ENCODE data around the gene CTU1. TPM values are rescaled to one million over a fixed set of nuclear protein-coding genes. Genes with fewer than 3 reads are reported as not detected.

Gene CTU1
- total RNA-seq, 1 experiment from 2014 or later, result 8.6 TPM

DNA sequence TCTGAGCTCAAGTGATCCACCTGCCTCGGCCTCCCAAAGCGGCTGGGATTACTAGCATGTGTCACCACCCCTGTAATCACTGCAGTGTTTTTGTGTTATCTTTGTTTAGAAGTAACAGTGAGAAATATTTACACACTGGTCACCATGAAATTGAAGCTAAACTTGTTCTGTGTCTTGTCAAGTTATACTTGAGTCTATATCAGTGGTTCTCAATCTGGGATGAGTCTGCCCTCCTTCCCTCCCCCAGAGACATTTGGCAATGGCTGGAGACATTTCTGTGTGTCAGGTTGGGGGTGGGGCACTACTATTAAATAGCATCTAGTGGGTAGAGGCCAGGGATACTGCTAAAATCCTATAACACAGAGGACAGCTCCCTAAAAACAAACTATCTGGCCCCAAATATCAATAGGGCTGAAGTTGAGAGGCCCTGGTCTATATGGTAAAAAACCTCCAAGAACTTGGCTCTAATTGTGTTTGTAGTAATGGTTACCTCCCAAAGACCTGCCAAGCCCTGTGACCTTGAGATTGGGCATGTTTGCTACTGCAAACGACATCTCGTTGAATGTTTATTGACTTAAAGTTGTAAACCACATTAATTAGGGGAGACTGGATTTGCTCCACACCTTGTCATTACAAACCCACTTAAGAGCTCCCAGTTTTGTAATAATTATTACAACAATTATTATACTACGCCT, 6.9 kb downstream of the CTU1 start:
- Mint-ChIP-seq H3K36me3 (peaks cover 7% of the 10 kb centered on the region; the same call in 1 of the 2 replicates), H3K4me1 (no peaks in the 10 kb centered on the region), H3K4me3 (no peak overlapping the region), H3K27me3 (ENCODE audit: low read depth) (no peaks in the 10 kb centered on the region), H3K27ac (no peak overlapping the region), H3K9me3 (no peaks in the 10 kb centered on the region)
- CTCF ChIA-PET, result interaction anchor here (2.5 kb wide), 1 partner anchor 85 kb away, joined by 17 read pairs; no protein-coding TSS in a partner anchor
- POLR2A ChIA-PET, result no interaction called here
- TF ChIP-seq SMAD4 (CRISPR knock-in tag; IDR thresholded peaks at IDR 0.05) (no peak), CBFB (CRISPR knock-in tag; IDR thresholded peaks at IDR 0.05; ENCODE audit: low read depth) (no peak), GRHL2 (CRISPR knock-in tag; IDR thresholded peaks at IDR 0.05; ENCODE audit: insufficient replicate concordance, severe bottlenecking) (no peak), MXD4 (CRISPR knock-in tag; IDR thresholded peaks at IDR 0.05; ENCODE audit: borderline replicate concordance) (no peak), GABPB1 (CRISPR knock-in tag; IDR thresholded peaks at IDR 0.05) (no peak), ZNF219 (CRISPR knock-in tag; IDR thresholded peaks at IDR 0.05; ENCODE audit: borderline replicate concordance) (no peak), SMAD3 (CRISPR knock-in tag; IDR thresholded peaks at IDR 0.05; ENCODE audit: borderline replicate concordance) (no peak), PRRX2 (CRISPR knock-in tag; IDR thresholded peaks at IDR 0.05) (no peak), ZNF263 (CRISPR knock-in tag; IDR thresholded peaks at IDR 0.05; ENCODE audit: low read depth) (no peak), ZNF138 (CRISPR knock-in tag; conservative IDR thresholded peaks at IDR 0.05) (no peak), ZNF416 (CRISPR knock-in tag; IDR thresholded peaks at IDR 0.05) (no peak)
- TF ChIP-seq, protein P1, sequence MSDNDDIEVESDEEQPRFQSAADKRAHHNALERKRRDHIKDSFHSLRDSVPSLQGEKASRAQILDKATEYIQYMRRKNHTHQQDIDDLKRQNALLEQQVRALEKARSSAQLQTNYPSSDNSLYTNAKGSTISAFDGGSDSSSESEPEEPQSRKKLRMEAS (CRISPR knock-in tag; IDR thresholded peaks at IDR 0.05), result no peak
- TF ChIP-seq, protein P2, sequence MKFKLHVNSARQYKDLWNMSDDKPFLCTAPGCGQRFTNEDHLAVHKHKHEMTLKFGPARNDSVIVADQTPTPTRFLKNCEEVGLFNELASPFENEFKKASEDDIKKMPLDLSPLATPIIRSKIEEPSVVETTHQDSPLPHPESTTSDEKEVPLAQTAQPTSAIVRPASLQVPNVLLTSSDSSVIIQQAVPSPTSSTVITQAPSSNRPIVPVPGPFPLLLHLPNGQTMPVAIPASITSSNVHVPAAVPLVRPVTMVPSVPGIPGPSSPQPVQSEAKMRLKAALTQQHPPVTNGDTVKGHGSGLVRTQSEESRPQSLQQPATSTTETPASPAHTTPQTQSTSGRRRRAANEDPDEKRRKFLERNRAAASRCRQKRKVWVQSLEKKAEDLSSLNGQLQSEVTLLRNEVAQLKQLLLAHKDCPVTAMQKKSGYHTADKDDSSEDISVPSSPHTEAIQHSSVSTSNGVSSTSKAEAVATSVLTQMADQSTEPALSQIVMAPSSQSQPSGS (CRISPR knock-in tag; IDR thresholded peaks at IDR 0.05; ENCODE audit: borderline replicate concordance, low read depth), result no peak
- TF ChIP-seq, protein P3, sequence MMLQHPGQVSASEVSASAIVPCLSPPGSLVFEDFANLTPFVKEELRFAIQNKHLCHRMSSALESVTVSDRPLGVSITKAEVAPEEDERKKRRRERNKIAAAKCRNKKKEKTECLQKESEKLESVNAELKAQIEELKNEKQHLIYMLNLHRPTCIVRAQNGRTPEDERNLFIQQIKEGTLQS (CRISPR knock-in tag; conservative IDR thresholded peaks at IDR 0.05), result no peak
- TF ChIP-seq, protein P4, sequence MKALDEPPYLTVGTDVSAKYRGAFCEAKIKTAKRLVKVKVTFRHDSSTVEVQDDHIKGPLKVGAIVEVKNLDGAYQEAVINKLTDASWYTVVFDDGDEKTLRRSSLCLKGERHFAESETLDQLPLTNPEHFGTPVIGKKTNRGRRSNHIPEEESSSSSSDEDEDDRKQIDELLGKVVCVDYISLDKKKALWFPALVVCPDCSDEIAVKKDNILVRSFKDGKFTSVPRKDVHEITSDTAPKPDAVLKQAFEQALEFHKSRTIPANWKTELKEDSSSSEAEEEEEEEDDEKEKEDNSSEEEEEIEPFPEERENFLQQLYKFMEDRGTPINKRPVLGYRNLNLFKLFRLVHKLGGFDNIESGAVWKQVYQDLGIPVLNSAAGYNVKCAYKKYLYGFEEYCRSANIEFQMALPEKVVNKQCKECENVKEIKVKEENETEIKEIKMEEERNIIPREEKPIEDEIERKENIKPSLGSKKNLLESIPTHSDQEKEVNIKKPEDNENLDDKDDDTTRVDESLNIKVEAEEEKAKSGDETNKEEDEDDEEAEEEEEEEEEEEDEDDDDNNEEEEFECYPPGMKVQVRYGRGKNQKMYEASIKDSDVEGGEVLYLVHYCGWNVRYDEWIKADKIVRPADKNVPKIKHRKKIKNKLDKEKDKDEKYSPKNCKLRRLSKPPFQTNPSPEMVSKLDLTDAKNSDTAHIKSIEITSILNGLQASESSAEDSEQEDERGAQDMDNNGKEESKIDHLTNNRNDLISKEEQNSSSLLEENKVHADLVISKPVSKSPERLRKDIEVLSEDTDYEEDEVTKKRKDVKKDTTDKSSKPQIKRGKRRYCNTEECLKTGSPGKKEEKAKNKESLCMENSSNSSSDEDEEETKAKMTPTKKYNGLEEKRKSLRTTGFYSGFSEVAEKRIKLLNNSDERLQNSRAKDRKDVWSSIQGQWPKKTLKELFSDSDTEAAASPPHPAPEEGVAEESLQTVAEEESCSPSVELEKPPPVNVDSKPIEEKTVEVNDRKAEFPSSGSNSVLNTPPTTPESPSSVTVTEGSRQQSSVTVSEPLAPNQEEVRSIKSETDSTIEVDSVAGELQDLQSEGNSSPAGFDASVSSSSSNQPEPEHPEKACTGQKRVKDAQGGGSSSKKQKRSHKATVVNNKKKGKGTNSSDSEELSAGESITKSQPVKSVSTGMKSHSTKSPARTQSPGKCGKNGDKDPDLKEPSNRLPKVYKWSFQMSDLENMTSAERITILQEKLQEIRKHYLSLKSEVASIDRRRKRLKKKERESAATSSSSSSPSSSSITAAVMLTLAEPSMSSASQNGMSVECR (CRISPR knock-in tag; IDR thresholded peaks at IDR 0.05; ENCODE audit: borderline replicate concordance), result no peak
- TF ChIP-seq, protein P5, sequence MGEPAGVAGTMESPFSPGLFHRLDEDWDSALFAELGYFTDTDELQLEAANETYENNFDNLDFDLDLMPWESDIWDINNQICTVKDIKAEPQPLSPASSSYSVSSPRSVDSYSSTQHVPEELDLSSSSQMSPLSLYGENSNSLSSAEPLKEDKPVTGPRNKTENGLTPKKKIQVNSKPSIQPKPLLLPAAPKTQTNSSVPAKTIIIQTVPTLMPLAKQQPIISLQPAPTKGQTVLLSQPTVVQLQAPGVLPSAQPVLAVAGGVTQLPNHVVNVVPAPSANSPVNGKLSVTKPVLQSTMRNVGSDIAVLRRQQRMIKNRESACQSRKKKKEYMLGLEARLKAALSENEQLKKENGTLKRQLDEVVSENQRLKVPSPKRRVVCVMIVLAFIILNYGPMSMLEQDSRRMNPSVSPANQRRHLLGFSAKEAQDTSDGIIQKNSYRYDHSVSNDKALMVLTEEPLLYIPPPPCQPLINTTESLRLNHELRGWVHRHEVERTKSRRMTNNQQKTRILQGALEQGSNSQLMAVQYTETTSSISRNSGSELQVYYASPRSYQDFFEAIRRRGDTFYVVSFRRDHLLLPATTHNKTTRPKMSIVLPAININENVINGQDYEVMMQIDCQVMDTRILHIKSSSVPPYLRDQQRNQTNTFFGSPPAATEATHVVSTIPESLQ (CRISPR knock-in tag; IDR thresholded peaks at IDR 0.05), result no peak
- TF ChIP-seq, protein P6, sequence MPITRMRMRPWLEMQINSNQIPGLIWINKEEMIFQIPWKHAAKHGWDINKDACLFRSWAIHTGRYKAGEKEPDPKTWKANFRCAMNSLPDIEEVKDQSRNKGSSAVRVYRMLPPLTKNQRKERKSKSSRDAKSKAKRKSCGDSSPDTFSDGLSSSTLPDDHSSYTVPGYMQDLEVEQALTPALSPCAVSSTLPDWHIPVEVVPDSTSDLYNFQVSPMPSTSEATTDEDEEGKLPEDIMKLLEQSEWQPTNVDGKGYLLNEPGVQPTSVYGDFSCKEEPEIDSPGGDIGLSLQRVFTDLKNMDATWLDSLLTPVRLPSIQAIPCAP (CRISPR knock-in tag; IDR thresholded peaks at IDR 0.05), result no peak
- TF ChIP-seq, protein P7, sequence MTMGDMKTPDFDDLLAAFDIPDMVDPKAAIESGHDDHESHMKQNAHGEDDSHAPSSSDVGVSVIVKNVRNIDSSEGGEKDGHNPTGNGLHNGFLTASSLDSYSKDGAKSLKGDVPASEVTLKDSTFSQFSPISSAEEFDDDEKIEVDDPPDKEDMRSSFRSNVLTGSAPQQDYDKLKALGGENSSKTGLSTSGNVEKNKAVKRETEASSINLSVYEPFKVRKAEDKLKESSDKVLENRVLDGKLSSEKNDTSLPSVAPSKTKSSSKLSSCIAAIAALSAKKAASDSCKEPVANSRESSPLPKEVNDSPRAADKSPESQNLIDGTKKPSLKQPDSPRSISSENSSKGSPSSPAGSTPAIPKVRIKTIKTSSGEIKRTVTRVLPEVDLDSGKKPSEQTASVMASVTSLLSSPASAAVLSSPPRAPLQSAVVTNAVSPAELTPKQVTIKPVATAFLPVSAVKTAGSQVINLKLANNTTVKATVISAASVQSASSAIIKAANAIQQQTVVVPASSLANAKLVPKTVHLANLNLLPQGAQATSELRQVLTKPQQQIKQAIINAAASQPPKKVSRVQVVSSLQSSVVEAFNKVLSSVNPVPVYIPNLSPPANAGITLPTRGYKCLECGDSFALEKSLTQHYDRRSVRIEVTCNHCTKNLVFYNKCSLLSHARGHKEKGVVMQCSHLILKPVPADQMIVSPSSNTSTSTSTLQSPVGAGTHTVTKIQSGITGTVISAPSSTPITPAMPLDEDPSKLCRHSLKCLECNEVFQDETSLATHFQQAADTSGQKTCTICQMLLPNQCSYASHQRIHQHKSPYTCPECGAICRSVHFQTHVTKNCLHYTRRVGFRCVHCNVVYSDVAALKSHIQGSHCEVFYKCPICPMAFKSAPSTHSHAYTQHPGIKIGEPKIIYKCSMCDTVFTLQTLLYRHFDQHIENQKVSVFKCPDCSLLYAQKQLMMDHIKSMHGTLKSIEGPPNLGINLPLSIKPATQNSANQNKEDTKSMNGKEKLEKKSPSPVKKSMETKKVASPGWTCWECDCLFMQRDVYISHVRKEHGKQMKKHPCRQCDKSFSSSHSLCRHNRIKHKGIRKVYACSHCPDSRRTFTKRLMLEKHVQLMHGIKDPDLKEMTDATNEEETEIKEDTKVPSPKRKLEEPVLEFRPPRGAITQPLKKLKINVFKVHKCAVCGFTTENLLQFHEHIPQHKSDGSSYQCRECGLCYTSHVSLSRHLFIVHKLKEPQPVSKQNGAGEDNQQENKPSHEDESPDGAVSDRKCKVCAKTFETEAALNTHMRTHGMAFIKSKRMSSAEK (CRISPR knock-in tag; IDR thresholded peaks at IDR 0.05; ENCODE audit: borderline replicate concordance), result no peak
- ATAC-seq, result no peak
- DNase-seq (ENCODE audit: low spot score), result no peak

Data from WTC11 (cell line).